ENCODE results near the gene ZNF205. TPM values are rescaled to one million over a fixed set of nuclear protein-coding genes. Genes with fewer than 3 reads are reported as not detected.

Gene ZNF205
- total and polyA plus RNA-seq, 2 of the 8 experiments (the other 6 are each of a cell fraction or from before 2014, with no cell fraction given): 19.1 to 19.9 TPM

DNA sequence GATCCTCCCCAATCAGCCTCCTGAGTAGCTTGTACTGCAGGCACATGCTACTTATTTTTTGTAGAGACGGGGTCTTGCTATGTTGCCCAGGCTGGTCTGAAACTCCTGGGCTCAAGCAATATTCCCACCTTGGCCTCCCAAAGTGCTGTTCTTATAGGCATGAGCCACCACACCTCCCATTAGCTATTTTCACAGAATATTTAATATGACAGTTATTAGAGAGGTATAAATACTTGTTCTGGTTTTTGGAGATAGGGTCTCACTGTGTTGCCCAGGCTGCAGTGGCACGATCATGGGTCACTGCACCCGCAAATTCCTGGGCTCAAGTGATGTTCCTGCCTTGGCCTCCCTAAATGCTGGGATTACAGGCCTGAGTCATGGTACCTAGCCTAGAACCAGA, 43.6 kb downstream of the ZNF205 start (continued):
- TF ChIP-seq, protein P1, sequence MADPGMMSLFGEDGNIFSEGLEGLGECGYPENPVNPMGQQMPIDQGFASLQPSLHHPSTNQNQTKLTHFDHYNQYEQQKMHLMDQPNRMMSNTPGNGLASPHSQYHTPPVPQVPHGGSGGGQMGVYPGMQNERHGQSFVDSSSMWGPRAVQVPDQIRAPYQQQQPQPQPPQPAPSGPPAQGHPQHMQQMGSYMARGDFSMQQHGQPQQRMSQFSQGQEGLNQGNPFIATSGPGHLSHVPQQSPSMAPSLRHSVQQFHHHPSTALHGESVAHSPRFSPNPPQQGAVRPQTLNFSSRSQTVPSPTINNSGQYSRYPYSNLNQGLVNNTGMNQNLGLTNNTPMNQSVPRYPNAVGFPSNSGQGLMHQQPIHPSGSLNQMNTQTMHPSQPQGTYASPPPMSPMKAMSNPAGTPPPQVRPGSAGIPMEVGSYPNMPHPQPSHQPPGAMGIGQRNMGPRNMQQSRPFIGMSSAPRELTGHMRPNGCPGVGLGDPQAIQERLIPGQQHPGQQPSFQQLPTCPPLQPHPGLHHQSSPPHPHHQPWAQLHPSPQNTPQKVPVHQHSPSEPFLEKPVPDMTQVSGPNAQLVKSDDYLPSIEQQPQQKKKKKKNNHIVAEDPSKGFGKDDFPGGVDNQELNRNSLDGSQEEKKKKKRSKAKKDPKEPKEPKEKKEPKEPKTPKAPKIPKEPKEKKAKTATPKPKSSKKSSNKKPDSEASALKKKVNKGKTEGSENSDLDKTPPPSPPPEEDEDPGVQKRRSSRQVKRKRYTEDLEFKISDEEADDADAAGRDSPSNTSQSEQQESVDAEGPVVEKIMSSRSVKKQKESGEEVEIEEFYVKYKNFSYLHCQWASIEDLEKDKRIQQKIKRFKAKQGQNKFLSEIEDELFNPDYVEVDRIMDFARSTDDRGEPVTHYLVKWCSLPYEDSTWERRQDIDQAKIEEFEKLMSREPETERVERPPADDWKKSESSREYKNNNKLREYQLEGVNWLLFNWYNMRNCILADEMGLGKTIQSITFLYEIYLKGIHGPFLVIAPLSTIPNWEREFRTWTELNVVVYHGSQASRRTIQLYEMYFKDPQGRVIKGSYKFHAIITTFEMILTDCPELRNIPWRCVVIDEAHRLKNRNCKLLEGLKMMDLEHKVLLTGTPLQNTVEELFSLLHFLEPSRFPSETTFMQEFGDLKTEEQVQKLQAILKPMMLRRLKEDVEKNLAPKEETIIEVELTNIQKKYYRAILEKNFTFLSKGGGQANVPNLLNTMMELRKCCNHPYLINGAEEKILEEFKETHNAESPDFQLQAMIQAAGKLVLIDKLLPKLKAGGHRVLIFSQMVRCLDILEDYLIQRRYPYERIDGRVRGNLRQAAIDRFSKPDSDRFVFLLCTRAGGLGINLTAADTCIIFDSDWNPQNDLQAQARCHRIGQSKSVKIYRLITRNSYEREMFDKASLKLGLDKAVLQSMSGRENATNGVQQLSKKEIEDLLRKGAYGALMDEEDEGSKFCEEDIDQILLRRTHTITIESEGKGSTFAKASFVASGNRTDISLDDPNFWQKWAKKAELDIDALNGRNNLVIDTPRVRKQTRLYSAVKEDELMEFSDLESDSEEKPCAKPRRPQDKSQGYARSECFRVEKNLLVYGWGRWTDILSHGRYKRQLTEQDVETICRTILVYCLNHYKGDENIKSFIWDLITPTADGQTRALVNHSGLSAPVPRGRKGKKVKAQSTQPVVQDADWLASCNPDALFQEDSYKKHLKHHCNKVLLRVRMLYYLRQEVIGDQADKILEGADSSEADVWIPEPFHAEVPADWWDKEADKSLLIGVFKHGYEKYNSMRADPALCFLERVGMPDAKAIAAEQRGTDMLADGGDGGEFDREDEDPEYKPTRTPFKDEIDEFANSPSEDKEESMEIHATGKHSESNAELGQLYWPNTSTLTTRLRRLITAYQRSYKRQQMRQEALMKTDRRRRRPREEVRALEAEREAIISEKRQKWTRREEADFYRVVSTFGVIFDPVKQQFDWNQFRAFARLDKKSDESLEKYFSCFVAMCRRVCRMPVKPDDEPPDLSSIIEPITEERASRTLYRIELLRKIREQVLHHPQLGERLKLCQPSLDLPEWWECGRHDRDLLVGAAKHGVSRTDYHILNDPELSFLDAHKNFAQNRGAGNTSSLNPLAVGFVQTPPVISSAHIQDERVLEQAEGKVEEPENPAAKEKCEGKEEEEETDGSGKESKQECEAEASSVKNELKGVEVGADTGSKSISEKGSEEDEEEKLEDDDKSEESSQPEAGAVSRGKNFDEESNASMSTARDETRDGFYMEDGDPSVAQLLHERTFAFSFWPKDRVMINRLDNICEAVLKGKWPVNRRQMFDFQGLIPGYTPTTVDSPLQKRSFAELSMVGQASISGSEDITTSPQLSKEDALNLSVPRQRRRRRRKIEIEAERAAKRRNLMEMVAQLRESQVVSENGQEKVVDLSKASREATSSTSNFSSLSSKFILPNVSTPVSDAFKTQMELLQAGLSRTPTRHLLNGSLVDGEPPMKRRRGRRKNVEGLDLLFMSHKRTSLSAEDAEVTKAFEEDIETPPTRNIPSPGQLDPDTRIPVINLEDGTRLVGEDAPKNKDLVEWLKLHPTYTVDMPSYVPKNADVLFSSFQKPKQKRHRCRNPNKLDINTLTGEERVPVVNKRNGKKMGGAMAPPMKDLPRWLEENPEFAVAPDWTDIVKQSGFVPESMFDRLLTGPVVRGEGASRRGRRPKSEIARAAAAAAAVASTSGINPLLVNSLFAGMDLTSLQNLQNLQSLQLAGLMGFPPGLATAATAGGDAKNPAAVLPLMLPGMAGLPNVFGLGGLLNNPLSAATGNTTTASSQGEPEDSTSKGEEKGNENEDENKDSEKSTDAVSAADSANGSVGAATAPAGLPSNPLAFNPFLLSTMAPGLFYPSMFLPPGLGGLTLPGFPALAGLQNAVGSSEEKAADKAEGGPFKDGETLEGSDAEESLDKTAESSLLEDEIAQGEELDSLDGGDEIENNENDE (IDR thresholded peaks at IDR 0.05; ENCODE audit: insufficient replicate concordance, low read length): no peak

Measured in H1 (cell line).